SK-N-SH treated with all-trans-retinoic acid at 6 μM for 48 hours (cell line): Measurements from ENCODE around the gene TMA7.

Experiments
- CREB5 ChIP-seq: fragments of 250-450 bp; sonication (Bioruptor Pico); IDR thresholded peaks from 2 replicates; pipeline ENCODE4 v1.5.1; 2020; ENCODE audit warnings: low read depth, mild to moderate bottlenecking, moderate library complexity
- ESRRG ChIP-seq: fragments of 250-450 bp; sonication (Bioruptor Pico); IDR thresholded peaks from 2 replicates; pipeline ENCODE4 v1.6.1; 2021; ENCODE audit warnings: mild to moderate bottlenecking
- ISL1 ChIP-seq: fragments of 250-450 bp; sonication (Bioruptor Pico); IDR thresholded peaks from 2 replicates; pipeline ENCODE4 v2.1.2; 2022; ENCODE audit warnings: mild to moderate bottlenecking, moderate library complexity
- OSR1 ChIP-seq: fragments of 250-450 bp; sonication (Bioruptor Pico); IDR thresholded peaks from 2 replicates; pipeline ENCODE4 v1.8.0; 2022; ENCODE audit warnings: moderate library complexity, mild to moderate bottlenecking, inconsistent platforms
- RARB ChIP-seq: fragments of 250-450 bp; sonication (Bioruptor Pico); IDR thresholded peaks from 2 replicates; pipeline ENCODE4 v1.8.0; 2021; ENCODE audit warnings: mild to moderate bottlenecking, moderate library complexity
- ZFP3 ChIP-seq: fragments of 250-450 bp; sonication (Bioruptor Pico); IDR thresholded peaks from 2 replicates; pipeline ENCODE4 v1.5.0; 2020; ENCODE audit warnings: mild to moderate bottlenecking, moderate library complexity

DNA sequence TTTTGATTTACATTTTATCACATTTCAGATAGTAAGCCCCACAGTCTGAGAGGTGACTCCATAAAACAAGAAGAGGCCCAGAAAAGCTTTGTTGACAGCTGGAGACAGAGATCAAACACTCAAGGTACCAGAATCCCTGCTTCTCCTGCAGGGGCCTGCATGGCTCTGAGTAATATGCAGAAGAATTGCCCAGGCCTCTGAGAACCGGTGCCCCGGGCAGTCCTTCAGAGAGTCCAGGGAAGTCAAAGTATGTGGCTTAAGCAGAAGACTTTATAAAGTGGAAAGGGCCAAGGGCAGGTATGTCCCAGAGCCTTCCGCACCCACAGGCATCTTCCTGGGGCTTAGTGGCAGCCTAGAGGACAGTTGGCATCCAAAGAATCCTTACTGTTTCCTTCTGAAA is 19.3 kb downstream of the TMA7 start:
- no peak for TF ChIP-seq ZFP3 (CRISPR knock-in tag)
- no peak for TF ChIP-seq RARB (CRISPR knock-in tag)
- TF ChIP-seq ISL1 (CRISPR knock-in tag) = no peak
- TF ChIP-seq ESRRG (CRISPR knock-in tag) = no peak
- no peak for TF ChIP-seq CREB5
- no peak for TF ChIP-seq OSR1 (CRISPR knock-in tag)
